CD4-positive, alpha-beta T cell treated with Interleukin-2 at 100 ng/mL for 4 hours (primary cell): ENCODE measurements around the gene TSPEAR.
"Not testable (repeated sequence)": the region's sequence is repeated elsewhere in the genome, so short reads cannot be mapped to it uniquely, and the experiment has no call there.

Experiments used
- DNase-seq: peaks from one replicate; pipeline ENCODE4 v3.0.0-alpha.2; 2020; ENCODE audit warnings: low spot score

TSPEAR gene

DNA sequence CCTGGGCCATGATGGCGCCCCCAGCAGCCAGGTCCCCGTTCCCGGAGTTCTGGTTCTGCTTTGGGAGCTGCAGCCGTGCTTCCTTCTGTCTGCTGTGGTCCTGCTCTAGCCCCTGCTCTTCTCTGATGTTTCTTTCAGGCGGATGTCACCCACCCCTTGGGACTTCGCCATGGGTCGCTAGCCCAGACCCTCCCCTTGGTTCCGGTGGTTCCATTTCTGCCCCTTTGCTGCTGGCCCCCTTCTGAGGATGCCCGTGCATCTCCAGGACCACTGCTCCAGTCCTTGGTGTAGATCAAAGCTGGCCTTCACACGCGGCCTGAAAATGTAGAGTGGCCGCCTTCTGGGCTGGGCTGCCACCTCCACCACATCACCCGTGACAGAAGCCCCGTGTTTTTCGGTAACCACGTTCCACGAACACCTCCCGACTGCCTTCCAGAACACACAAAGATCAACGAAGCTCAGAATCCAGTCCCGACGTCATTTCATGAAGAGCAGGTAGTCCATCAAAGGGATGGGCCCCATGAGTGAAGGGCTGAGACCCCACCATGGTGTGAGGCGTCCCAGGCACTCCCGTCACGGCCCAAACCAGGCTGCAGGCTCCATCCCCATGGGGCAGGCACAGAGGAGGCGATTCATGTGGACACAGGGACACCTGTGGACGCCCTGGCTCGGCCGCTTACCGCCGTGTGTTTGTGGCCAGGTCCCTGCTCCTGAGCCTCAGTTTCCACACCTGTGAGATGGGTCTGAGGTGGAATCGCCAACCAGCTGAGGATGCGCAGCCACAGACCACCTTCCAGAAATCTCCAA lies 195.8 kb downstream of the TSPEAR start:
- no peak for DNase-seq

DNA sequence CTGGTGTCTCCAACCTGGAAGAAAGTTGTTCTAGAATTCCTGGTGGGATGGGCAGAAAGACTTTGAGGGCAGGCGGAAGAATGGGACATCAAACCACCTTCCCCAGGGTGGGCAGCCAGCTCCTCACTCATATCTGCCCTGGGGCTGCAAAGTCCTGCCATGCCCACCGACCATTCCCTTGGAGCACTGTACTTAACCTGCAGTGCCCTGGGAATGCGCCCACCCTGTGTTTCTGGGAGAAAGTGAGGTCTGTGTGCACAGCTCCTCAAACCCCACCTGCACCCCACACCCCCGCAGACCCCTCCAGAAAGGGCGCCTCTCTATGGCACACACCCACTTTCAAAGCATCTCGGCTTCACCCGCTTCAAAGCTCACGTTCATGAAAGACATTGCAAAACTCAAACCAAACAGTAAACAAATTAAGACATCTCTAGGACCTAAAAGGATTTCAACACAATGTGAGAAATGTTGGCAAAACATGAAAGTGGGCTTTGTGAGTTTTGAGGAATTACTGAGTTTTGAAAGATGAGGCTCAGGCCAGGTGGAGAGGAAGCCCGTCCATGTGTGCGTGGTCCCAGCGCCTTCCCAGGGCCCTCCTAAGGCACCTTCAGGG lies 196.5 kb downstream of the TSPEAR start:
- DNase-seq = no peak

DNA sequence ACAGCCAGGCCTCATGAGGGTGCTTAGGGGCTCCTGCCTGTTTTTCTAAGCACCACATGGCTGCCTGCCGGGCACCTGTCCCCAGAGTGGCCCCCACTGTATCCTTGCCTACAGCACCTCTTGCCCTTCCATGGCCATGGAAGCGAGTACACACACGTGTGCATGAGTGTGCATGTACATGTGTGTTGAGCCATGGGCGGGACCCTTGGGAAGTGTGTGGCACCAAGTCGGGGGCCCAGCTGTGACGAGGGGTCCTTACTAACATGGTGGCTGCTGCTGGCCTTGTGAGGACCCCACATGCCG lies 197.2 kb downstream of the TSPEAR start:
- DNase-seq = no peak

DNA sequence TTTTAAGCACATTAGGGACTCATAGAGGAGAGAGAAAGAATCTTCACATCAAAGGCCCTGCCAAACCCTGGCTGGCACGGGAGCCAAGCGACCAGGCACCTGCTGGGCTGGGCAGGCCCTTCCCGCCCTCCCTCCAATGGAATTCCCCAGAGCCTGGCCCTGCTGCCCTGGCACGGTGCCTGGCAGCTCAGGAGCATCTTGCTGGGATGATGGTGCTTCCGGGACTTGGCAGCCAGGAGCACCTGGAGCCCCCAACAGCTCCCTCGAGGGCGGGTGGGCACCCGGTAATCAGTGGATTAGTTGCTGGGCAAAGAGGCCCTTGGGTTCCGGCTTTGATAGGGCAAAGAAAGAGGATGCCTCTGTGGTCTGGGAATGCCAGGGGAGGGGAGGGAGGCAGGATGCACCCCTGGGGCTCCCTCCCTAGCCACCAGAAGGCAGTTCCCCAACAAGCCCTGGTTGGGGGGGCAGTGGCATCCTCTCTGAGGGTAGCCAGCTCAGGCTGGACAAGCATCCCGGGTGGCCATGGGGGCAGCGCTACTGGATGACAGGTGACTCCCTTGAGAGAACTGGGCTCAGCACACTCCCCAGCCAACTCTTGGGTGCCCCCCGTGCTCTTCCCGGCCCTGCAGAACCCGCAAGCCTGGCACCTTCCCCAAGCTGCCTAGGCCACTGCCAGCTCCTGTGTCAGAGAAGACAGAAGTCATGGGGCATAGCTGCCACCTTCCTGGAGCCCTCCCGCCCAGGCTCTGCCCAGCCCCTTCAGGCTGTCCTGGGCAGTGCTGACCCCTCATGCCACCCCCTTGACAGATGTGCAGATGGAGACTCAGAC lies 197.8 kb downstream of the TSPEAR start:
- DNase-seq = no peak

DNA sequence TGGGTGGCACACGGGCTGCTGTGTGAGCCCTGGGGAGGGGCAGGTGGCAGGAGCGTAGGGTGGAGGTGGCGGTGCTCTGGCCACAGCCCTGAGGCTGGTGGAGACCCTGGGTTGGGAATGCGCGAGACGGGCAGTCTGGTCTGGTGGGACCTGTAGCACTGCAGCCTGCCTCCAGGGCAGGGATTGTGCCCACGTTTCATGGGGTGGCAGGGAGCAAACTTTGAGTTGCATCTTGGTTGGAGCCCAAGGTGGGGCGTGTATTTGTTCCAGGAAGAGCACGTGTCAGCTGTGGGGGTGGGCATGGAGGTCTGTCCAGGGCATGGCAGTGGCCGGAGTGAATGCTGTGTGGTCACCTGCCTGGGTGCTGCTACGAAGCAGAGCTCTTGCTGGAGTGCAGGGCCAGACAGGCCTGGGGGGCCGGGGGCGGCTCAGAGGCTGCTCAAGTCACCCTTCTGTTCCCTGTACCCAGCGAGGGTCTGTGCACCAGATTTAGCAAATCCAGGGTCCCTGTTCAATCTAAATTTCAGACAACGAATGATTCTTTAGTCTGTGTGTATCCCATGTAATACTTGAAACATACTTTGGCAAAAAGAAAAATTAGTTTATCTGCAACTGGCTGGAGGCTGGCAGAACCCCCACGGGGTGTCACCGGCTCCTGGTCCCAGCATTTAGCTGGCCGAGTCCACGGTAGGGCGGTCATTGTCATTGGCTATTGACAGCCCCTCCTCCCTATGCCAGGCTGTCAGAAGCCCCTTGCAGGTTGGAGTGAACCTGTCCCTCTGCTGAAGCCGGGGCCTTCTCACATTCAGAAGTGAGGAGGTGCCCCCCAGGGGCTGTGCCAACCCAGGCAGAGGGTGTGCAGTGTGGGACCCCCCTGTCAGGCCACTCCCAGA lies 198.6 kb downstream of the TSPEAR start:
- DNase-seq = no peak

DNA sequence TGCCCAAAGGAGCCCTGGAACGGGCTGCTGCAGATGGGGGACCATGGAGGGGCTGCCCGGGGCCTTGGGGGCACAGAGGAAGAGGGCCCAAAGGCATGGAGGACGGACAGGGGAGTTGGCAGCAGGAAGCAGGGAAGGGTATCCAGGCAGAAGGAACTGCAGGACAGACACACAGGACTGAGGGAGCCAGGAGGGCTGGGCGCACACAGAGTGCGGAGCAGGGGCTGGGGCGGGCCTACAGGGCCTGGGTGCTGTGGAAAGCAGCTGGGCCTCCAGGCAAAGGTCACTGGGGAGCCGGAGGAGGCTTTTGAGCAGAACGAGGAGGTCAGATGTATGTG lies 199.5 kb downstream of the TSPEAR start:
- no peak for DNase-seq

DNA sequence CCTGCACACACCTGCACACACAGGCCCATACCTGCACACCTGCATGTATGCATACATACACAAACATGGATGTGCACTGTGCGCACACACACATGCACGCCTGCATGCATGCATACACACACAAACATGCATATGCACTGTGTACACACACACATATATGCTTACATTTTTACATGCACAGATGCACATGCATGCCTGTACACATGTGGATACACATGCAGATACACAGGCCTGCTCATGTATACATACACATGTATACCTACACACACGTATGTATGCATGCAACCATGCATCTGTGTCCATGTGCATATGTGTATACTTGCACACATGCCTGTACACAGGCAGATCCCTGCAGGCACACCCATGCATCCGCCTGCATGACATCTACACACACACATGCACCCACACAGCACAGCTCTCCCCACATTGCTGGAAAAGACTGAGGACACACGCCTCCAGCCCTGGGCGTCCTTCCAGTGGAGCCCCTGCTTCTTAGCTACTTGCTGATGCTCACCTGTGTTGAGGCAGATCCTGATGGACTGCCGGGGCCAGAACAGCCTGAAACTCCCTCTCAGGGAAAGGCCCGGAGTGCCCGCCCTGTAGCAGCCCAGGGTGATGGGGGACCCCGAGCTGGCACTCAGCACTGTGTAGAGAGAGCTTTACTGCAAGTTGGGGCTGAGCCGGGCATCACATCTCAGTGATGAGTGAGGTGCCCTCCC lies 200.0 kb downstream of the TSPEAR start:
- no peak for DNase-seq

DNA sequence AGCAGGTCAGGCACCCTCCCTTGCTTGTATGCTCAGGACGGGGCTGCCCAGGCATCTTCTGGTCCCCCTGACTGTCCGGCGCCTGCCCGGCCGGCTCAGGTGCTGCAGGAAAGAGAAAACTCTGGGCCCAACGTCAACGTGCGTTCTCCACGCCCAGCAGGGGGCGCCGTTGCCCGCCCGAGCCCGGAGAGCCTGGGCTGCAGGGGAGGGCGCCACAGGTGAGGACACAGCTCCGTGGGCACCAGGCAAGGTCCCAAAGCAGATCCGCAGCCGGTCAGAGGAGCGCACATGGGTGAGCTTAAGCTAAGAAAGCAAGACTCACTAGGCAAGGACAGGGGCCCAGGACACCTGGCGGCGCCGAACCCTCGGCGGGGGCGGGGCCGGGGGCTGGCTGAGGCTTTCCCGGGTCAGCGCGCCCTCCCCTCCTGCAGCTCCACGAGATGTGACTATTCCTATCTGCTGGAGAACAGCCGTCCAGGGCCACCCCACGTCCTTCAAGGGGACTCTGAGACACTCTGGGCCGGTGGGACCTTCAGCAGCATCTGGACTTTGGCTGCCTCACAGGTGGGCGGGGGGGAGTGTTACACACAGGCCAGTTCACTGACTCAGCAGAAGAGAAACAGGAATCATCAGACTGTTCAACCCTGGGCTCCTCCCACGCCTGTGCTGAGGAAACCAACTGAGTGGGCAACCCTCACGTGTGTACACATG lies 200.7 kb downstream of the TSPEAR start:
- peak; percentile 78 for DNase-seq

DNA sequence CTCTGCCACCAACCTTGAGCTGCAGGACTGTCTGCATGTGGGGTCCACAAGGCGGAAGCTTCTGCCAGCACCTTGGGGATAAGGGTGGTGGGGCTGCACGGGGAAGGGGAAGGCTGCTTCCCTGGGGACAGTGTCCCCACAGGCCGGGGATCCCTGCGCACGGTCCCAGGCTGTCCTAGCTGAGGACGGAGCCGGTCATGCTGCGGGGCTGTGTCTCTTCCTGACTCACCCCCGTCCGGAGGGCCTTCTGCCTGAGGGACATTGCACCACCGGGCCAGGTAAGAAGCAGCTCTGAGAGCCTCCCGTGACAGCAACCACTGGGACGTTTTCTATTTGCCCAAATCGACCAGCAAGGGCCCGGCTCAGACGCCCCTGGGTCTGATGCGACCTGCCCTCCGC lies 201.3 kb downstream of the TSPEAR start:
- no peak for DNase-seq

DNA sequence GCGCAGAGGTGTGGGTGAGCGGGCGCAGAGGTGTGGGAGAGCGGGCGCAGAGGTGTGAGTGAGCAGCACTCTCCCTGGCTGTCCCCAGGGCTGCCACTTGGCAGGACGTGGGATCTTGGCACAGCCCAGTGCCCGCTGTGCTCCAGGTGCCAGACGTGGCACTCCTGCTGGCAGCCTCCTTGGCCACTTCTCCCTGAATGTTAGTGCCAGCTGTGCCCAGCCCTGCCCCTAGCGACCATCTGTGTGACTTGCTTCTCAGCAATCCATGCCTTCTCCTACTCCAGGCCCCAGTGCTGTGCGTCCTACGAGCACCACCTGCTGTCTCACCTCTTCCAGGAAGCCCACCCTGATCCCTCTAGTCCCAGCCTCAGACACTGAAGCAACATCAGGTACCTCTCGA lies 201.8 kb downstream of the TSPEAR start:
- no peak for DNase-seq

DNA sequence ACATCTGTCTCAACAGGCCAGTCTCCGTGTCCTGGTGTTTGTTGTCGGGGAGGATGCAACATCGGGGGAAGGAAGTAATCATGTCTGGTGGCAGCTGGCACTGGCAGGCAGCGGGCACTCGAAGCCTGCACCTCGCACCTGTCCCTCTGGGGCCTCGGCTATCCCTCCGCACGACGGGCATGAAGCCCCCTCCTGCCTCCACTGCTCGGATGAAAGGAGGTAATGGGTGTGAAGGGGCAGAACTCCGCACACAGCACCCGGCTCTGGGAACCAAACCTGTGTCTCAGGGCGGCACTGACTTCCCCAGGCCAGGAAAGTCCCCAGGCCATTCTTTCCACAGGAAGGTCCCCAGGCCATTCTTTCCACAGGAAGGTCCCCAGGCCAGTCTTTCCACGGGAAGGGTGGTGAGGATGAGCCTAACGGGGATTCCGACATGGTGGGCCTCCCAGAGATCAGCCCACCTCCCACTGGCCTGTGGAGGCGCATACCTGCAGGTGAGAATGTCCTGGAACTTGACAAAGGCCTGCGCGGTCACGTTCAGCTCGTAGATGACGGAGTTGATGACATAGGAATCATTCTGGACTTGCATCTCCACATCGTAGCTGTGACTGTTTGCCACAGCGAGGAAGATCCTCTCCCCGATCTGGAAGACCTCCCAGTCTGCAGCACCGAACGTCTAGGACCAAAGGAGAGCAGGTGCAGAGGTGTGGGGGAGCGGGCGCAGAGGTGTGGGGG lies 202.5 kb downstream of the TSPEAR start:
- no peak for DNase-seq

DNA sequence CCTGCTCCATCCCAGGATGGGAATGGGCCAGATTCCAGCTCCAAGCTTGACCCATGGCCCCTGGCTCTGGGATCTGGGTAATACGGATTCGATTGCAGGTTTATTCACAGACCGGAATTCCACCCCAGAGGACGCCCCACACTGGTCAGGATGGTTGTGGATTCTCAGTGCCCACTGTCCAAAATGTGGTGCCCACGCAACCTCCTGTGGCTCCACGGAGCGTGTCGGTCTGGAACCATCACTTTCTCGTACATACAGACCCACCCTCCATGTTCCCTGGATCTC lies 203.0 kb downstream of the TSPEAR start:
- DNase-seq = no peak

DNA sequence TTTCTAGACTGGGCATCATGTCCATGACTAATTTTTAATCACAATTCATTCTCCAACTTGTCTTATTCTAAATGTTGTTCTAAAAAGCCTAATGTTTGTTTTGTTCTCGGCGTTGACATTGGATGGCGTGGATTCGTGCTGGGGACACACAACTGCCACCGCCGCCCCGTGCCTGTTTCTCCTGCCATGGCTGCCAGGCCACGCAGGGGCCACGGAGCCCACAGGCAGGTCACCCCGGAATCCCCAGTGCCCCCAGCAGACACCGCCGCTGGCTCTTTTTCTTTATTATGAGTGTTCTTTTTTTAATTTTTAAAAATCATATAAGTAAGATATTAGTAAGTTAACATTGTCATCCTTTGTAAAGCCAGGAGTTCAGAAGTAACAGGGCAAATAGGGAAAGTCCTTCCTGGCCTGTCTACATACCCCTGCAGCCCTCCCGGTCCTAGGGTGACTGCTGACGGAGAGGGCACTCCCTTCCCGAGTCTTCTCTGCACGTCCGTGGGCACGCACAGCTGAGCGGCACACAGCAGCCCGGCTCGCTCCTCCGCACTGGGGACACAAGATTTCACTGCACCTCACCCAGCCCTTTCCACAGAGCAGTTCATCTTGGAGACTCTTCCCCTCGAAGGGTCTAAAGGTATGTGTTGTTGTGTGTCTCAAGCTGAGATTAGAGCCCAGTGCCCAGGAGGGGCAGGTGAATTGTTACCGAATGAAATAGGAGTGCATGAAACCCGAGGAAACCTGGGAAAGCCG lies 203.5 kb downstream of the TSPEAR start:
- no peak for DNase-seq

DNA sequence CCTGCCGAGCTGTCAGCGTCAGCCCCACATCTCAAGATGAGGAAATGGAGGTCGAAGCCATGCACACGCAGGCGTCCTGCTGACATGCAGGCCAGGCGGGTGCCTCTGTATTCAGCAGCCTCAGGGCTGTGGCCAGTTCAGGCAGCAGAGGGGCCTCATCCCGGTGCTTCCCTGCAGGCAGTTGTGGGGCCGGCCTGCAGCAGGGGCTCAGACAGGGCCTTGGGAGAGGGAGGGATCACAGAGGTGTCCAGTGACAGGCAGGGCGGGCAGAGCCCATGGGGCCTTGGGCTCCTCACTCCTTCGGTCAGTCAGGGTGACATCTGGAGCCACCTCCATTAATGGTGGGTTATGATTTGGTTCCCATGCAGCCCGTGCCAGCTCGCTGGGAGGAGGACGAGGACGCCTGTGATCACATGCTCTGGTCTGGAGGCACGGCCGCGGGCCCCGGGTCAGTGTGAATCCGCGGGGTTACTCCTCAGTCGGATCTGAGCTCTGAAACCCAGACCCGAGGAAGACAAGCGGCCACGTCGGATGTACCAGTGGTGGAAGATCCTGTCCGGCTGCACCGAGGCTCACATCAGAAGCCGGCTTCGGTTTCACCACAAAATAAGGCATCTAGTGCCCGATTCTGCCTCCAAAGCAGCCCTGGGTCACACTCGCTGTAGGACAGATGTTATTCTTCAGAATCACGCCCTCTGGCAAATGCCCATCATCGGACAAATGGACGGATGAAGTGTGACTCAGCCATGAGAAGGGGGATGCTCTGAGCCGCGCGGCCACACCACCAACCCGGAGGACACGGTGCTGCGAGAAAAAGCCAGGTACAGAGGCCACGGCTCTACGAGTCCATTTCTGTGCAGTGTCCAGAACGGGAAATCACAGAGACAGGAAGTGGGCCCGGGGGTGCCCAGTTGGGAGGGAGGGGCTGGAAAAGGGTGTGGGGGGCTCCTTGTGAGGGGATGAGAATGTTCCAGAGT lies 204.8 kb downstream of the TSPEAR start:
- no peak for DNase-seq

DNA sequence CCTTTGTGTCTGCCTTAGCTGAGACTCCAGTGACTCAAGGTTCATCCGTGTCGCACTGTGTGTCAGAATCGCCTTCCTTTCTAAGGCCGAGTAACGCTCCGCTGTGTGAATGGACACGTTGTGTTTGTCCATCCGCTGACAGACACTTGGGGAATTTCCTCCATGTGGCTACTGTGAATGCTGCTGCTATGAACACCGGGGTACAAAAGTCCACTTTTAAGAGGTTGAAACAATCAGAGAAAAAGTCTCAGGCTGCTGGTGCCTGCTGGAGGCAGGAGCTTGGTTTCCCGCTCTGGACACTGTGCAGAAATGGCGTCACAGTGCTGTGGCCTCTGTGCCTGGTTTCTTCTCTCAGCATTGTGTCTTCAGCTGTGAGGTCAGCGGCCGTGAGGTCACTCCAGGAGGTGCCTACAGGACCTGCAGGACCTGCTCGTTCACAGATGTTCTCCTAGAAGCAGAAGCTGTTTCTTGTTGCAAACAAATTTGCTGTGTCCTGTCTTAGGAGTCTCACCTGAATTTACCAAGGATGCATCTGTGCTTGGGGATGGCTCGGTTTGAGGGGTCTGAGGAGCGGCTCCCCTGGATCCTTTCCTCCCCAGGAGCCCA lies 205.6 kb downstream of the TSPEAR start:
- DNase-seq = no peak

DNA sequence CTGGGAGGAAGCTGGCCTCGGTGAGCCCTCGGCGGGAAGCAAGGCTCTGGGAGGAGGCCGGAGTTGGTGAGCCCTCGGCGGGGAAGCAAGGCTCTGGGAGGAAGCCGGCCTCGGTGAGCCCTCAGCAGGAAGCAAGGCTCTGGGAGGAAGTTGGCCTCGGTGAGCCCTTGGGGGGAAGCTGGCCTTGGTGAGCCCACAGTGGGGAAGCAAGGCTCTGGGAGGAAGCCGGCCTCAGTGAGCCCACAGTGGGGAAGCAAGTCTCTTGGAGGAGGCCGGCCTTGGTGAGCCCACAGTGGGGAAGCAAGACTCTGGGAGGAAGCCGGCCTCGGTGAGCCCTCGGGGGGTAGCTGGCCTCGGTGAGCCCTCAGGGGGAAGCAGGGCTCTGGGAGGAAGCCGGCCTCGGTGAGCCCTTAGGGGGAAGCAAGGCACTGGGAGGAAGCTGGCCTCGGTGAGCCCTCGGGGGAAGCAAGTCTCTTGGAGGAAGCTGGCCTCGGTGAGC lies 207.4 kb downstream of the TSPEAR start:
- no peak for DNase-seq

DNA sequence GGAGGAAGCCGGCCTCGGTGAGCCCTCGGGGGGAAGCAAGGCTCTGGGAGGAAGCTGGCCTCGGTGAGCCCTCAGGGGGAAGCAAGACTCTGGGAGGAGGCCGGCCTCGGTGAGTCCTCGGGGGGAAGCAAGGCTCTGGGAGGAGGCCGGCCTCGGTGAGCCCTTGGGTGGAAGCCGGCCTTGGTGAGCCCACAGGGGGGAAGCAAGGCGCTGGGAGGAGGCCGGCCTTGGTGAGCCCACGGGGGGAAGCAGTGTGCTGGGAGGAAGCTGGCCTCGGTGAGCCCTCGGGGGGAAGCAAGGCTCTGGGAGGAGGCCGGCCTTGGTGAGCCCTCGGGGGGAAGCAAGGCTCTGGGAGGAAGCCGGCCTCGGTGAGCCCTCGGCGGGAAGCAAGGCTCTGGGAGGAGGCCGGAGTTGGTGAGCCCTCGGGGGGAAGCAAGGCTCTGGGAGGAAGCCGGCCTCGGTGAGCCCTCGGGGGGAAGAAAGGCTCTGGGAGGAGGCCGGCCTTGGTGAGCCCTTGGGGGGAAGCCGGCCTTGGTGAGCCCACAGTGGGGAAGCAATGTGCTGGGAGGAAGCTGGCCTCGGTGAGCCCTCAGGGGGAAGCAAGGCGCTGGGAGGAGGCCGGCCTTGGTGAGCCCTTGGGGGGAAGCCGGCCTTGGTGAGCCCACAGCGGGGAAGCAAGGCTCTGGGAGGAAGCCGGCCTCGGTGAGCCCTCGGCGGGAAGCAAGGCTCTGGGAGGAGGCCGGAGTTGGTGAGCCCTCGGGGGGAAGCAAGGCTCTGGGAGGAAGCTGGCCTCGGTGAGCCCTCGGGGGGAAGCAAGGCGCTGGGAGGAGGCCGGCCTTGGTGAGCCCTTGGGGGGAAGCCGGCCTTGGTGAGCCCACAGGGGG lies 208.1 kb downstream of the TSPEAR start:
- not testable (repeated sequence) for DNase-seq
